ENCODE measurements around the gene TSPAN32.

Gene TSPAN32
- 2.5 to 136 (median 17.1) reads per million in 9 experiments for total RNA-seq

- Mint-ChIP-seq H3K27ac (peak within 1 kb of the TSS; percentile 90 to 92), H3K4me1 (ENCODE audit: low read depth in 2 of 2) (peaks cover 62 to 64% of the 10 kb centered on the region in 2 donors), H3K36me3 (ENCODE audit: insufficient read depth) (peaks cover 22% of the 10 kb centered on the region), H3K27me3 (no peaks in the 10 kb centered on the region), H3K9me3 (no peaks in the 10 kb centered on the region), H3K4me3 (peak within 1 kb of the TSS; percentile 81 to 88)
- peak; percentile 68 for ATAC-seq (replicated peaks)
- peak; percentile 51 to 61 (median 54) for DNase-seq
Measured at GRCh38 chr11:2301631-2302305, at the start of gene TSPAN32, which contains the start of gene C11orf21. TSPAN32 (plus strand) TSS chr11:2302013; CDS start chr11:2302150, 137 bp downstream. C11orf21 (minus strand) TSS chr11:2301918; CDS start chr11:2301808, 110 bp downstream.

- Mint-ChIP-seq H3K36me3 (ENCODE audit: insufficient read depth) (peaks cover 3% of the 10 kb centered on the region), H3K27ac (no peak overlapping the region), H3K27me3 (peaks cover 12 to 14% of the 10 kb centered on the region in 2 donors), H3K4me3 (no peak overlapping the region), H3K4me1 (ENCODE audit: low read depth in 2 of 2) (peaks cover 0 to 2% of the 10 kb centered on the region in 2 donors), H3K9me3 (no peaks in the 10 kb centered on the region)
- DNase-seq (no peak), ATAC-seq (replicated peaks) (no peak)
Measured at GRCh38 chr11:2252018-2252417, 49.8 kb upstream of the TSPAN32 start.

- no peak for ATAC-seq (replicated peaks)
- DNase-seq = no peak
- Mint-ChIP-seq H3K27me3 (no peaks in the 10 kb centered on the region), H3K9me3 (no peaks in the 10 kb centered on the region), H3K27ac (no peak overlapping the region), H3K36me3 (ENCODE audit: insufficient read depth) (peaks cover 6% of the 10 kb centered on the region), H3K4me3 (no peak overlapping the region), H3K4me1 (ENCODE audit: low read depth in 2 of 2) (peaks cover 0 to 5% of the 10 kb centered on the region in 2 donors)
Measured at GRCh38 chr11:2256293-2256913, 45.4 kb upstream of the TSPAN32 start.

- H3K4me3 Mint-ChIP-seq = no peak overlapping the region
- DNase-seq (no peak), ATAC-seq (replicated peaks) (no peak)
- H3K4me1 Mint-ChIP-seq (ENCODE audit: low read depth in 2 of 2) = peaks cover 0 to 6% of the 10 kb centered on the region in 2 donors
- H3K27me3 Mint-ChIP-seq = no peaks in the 10 kb centered on the region
- H3K36me3 Mint-ChIP-seq (ENCODE audit: insufficient read depth) = peaks cover 6% of the 10 kb centered on the region
- no peaks in the 10 kb centered on the region for H3K9me3 Mint-ChIP-seq
- no peak overlapping the region for H3K27ac Mint-ChIP-seq
Measured at GRCh38 chr11:2256951-2257700, 44.7 kb upstream of the TSPAN32 start.

GRCh38 chr11:2258501-2259465 lies 43.0 kb upstream of the TSPAN32 start:
- H3K4me3 Mint-ChIP-seq = no peak overlapping the region
- DNase-seq (no peak), ATAC-seq (replicated peaks) (no peak)
- peaks cover 0 to 8% of the 10 kb centered on the region in 2 donors for H3K4me1 Mint-ChIP-seq (ENCODE audit: low read depth in 2 of 2)
- H3K9me3 Mint-ChIP-seq = no peaks in the 10 kb centered on the region
- no peak overlapping the region for H3K27ac Mint-ChIP-seq
- H3K36me3 Mint-ChIP-seq (ENCODE audit: insufficient read depth) = peaks cover 6% of the 10 kb centered on the region
- H3K27me3 Mint-ChIP-seq = no peaks in the 10 kb centered on the region

- Mint-ChIP-seq H3K9me3 (no peaks in the 10 kb centered on the region), H3K36me3 (ENCODE audit: insufficient read depth) (peaks cover 6% of the 10 kb centered on the region), H3K4me1 (ENCODE audit: low read depth in 2 of 2) (peaks cover 0 to 8% of the 10 kb centered on the region in 2 donors), H3K27ac (no peak overlapping the region), H3K27me3 (no peaks in the 10 kb centered on the region), H3K4me3 (no peak overlapping the region)
- ATAC-seq (replicated peaks) (no peak), DNase-seq (no peak)
Measured at GRCh38 chr11:2259466-2259830, 42.4 kb upstream of the TSPAN32 start.

GRCh38 chr11:2259897-2260451 lies 41.8 kb upstream of the TSPAN32 start:
- H3K9me3 Mint-ChIP-seq = no peaks in the 10 kb centered on the region
- DNase-seq (no peak), ATAC-seq (replicated peaks) (no peak)
- H3K36me3 Mint-ChIP-seq (ENCODE audit: insufficient read depth) = peaks cover 6% of the 10 kb centered on the region
- peaks cover 0 to 8% of the 10 kb centered on the region in 2 donors for H3K4me1 Mint-ChIP-seq (ENCODE audit: low read depth in 2 of 2)
- no peak overlapping the region for H3K27ac Mint-ChIP-seq
- H3K27me3 Mint-ChIP-seq = no peaks in the 10 kb centered on the region
- H3K4me3 Mint-ChIP-seq = no peak overlapping the region

- no peak for DNase-seq
Measured at GRCh38 chr11:2260491-2261364, 41.1 kb upstream of the TSPAN32 start.

GRCh38 chr11:2261436-2262230 lies 40.2 kb upstream of the TSPAN32 start:
- Mint-ChIP-seq H3K27me3 (no peaks in the 10 kb centered on the region), H3K9me3 (no peaks in the 10 kb centered on the region), H3K4me1 (ENCODE audit: low read depth in 2 of 2) (peaks cover 15 to 23% of the 10 kb centered on the region in 2 donors), H3K4me3 (no peak overlapping the region), H3K36me3 (ENCODE audit: insufficient read depth) (peaks cover 9% of the 10 kb centered on the region), H3K27ac (no peak overlapping the region)
- no peak for ATAC-seq (replicated peaks)
- DNase-seq = no peak

More at GRCh38 chr11:2260491-2261364, 41.1 kb upstream of the TSPAN32 start:
- Mint-ChIP-seq H3K9me3 (no peaks in the 10 kb centered on the region), H3K27ac (no peak overlapping the region), H3K4me1 (ENCODE audit: low read depth in 2 of 2) (peaks cover 6 to 14% of the 10 kb centered on the region in 2 donors), H3K27me3 (no peaks in the 10 kb centered on the region), H3K4me3 (no peak overlapping the region), H3K36me3 (ENCODE audit: insufficient read depth) (peaks cover 6% of the 10 kb centered on the region)
- no peak for ATAC-seq (replicated peaks)

- H3K4me1 Mint-ChIP-seq (ENCODE audit: low read depth in 2 of 2) = peaks cover 15 to 24% of the 10 kb centered on the region in 2 donors
- no peaks in the 10 kb centered on the region for H3K9me3 Mint-ChIP-seq
- ATAC-seq (replicated peaks) (no peak), DNase-seq (no peak)
- no peak overlapping the region for H3K27ac Mint-ChIP-seq
- peaks cover 6% of the 10 kb centered on the region for H3K36me3 Mint-ChIP-seq (ENCODE audit: insufficient read depth)
- no peak overlapping the region for H3K4me3 Mint-ChIP-seq
- H3K27me3 Mint-ChIP-seq = no peaks in the 10 kb centered on the region
Measured at GRCh38 chr11:2262301-2263070, 39.3 kb upstream of the TSPAN32 start.
